ENCODE data around the gene HDAC5.
"Not testable (repeated sequence)": the region's sequence is repeated elsewhere in the genome, so short reads cannot be mapped to it uniquely, and the experiment has no call there.

The HDAC5 gene

DNA sequence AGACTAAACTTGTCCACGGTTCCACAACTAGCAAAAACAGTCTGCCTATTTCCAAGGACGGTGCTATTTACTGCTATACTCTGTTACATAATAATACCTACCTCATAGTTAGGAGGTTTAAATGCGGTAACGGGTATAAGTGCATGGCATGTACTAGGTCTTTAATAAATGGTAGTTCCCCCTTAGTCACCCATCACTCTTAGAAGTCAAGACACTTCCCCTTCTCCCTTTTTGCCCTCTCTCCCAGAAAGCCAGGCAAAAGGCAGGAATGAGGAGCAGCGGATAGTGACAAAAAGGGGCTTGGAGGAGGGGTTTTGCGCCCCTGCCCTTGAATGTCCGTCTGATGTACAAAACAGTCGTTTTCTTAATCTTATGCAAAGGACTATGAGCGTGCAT, 55.9 kb downstream of the HDAC5 start:
- DNase-seq (ENCODE audit: low spot score), result no peak

DNA sequence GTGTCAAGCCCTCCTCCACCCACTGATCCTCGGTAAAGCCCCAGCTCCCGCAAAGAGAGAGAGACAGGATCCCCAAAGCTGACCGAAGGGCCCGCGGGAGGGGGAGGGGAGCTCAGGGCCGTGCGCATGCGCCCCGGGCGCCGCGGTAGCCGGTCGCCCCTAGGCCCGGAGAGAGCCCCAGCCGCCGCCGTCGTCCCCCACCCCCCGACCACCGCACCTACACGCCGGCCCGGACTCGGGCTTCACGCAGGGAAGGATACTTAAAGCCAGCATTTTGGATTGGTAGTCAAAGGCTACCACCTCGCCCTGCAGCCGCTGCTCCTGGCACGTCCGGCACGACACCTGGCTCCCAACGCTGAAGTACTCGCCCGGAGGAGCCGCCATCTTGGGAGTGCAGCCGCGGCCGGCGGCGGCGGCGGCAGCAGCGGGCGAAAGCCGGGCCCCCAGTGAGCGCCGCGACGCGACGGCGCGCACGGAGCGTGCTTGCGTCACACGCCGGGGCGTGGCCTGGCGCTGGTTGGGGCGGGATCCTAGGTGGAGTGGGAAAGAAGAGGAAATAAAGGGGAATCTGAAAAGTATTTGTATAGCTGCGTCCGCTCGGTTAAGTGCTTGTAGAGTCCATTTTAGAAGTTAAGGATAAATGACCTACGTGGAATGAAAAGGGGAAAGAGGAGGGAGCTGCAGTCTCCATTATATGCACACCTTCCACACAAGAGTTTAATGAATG, 57.1 kb downstream of the HDAC5 start, which contains the start of gene LSM12:
TSS of gene LSM12 (minus strand) at position 468 of the 727 bp plus-strand sequence. CDS start at position 384, 84 bp downstream.
- peak; percentile 96 for DNase-seq (ENCODE audit: low spot score)

DNA sequence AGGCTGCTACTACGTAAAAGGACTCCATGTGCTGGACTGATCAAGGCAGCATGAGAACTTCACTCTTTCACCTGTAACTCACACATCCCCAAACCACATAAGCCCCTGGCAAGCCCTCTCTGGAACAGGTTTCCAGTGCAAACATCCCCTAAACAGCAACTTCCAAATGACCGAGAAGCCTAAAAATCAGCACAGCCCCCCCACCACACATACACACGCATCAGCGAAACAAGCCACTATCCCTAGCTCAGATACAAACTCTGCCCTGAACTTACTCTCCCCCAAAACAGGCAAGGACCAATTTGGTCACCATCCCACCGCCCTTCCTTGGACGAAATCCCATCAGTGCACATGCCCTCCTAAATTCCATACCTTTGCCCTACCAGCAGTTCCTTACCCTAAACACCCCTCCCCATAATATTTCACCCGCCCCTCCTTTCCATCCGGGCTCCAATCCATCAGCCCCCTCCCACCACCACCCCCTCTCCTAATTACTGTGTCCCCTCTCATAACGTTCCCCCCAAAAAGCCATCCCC, 57.7 kb downstream of the HDAC5 start:
- DNase-seq (ENCODE audit: low spot score), result no peak

GRCh38 chr17:44063704-44064639, 59.5 kb downstream of the HDAC5 start:
- no peak for DNase-seq (ENCODE audit: low spot score)

GRCh38 chr17:44062871-44063270, 60.6 kb downstream of the HDAC5 start:
- DNase-seq (ENCODE audit: low spot score), result no peak

- no peak for DNase-seq (ENCODE audit: low spot score)
These were observed 62.0 kb downstream of the HDAC5 start for GRCh38 chr17:44061446-44061845.

- DNase-seq (ENCODE audit: low spot score), result no peak
These were observed 64.1 kb downstream of the HDAC5 start for GRCh38 chr17:44059101-44059892.

DNA sequence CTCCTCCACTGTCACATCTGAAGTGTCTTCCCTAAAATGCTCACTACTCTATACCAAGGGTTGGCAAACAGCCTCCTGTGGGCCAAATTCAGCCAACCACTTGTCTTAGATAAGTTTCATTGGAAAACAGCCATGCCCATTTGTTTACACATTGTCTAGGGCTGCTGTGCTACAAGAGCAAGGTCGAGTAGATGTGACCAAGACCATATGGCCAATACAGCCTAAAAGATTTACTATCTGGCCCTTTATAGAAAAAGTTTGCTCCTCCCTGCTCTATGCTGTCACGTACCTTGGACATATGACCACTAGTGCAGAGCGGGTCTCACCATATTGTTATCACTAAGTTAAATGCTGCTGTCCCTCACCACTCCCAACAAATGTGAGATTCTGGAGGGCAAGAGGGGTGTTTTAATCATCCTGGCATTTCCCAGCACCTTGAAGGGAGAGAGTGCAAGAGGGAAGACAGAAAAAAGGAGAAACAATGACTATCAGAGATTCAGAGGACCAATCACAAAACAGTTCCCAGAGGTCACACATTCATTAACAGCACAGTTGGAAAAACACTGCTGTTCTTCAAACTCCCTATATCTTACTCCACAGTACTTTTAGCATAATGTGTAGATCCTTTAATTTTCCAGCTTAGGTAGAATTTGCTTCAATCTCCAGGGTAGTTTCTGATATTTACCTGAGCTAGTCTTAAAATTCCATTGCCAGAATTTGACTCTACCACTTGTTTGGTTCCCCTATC, 70.1 kb downstream of the HDAC5 start:
- no peak for DNase-seq (ENCODE audit: low spot score)

- no peak for DNase-seq (ENCODE audit: low spot score)
These were observed 74.0 kb downstream of the HDAC5 start for GRCh38 chr17:44049294-44050060.

DNA sequence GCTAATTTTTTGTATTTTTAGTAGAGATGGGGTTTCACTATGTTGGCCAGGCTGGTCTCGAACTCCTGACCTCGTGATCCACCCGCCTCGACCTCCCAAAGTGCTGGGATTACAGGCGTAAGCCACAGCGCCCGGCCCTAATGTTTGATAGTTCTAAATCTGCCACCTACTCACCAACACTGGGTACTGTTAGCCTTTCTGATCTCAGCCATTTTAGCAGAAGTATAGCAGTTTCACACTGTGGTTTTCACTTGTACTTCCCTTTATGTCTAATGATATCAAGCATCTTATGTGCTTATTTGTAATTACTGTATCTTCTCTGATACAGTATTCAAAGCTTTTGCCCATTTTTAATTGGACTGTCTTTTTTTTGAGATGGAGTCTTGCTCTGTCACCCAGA, 76.5 kb downstream of the HDAC5 start:
- not testable (repeated sequence) for DNase-seq (ENCODE audit: low spot score)

DNA sequence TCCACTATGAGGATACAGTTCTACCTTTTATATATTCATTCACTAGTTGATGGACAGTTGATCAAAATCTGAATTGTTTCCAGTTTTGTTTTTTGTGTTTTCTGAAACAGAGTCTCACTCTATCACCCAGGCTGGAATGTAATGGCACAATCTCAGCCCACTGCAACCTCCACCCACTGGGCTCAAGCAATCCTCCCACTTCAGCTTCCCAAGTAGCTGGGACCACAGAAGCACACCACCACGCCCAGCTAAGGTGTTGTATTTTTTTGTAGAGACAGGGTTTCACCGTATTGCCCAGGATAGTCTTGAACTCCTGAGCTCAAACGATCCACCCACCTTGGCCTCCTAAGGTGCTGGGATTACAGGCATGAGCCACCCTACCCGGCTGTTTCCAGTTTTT, 78.0 kb downstream of the HDAC5 start:
- DNase-seq (ENCODE audit: low spot score), result no peak

GRCh38 chr17:44044071-44044470, 79.4 kb downstream of the HDAC5 start:
- no peak for DNase-seq (ENCODE audit: low spot score)

GRCh38 chr17:44043272-44043696, 80.2 kb downstream of the HDAC5 start:
- DNase-seq (ENCODE audit: low spot score), result no peak

DNA sequence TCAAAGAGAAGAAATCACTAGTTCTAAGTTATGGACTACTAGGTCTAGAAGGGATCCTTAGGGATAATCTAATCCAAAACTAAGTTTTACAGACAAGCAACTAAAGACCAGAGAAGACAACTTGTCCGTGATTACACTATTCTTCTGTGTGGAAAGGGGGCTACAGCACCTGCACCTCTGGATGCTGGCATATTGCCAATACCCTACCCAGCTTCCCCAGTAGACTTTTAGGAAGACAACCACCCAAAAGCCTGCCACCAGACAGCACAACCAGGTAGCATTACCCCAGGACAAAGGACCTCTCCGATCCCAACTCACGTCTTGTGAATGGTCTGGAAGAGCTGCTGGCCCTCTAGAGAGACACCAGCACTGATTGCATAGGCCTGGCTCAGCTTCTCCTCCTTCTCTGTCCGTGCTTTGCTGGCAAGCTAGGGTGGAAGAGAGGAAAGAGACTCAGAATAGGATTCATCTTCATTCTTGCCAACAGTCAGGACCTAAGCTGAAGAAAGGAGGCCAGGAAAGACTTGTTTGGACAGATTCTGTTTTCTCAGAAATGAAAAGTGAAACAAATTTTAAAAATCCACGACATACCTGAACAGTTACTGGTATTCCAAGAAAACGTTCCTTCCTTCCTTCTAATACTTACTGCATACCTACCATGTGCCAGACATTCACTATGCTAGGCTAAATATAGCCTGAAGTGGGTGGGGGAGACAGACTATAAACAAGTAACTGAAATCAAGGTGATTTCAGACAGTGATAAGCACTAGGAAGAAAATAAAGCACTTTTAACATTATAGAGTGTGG, 83.4 kb downstream of the HDAC5 start:
- DNase-seq (ENCODE audit: low spot score), result no peak

- no peak for DNase-seq (ENCODE audit: low spot score)
These were observed 84.8 kb downstream of the HDAC5 start for GRCh38 chr17:44038604-44039011.

DNA sequence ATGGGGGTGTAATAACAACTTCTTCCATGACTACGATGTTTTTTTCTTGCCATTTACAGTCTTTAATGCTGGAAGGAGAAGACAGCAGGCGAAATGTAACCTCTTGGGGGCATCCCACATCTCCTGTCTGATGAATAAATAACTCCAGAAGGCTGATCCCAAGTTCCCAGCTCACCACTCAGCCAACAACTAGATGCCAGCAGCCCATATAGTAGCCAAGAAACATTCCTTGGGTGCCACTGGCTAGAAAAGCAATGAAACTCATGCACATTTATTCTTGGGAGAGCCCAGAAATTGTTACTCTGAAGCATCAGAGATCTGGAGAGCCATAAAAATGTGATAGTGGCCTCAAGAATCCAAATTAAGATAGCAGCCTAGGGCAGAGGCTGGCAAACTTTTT, 86.0 kb downstream of the HDAC5 start:
- DNase-seq (ENCODE audit: low spot score), result no peak

GRCh38 chr17:44034688-44035087, 88.8 kb downstream of the HDAC5 start:
- DNase-seq (ENCODE audit: low spot score), result not testable (repeated sequence)

DNA sequence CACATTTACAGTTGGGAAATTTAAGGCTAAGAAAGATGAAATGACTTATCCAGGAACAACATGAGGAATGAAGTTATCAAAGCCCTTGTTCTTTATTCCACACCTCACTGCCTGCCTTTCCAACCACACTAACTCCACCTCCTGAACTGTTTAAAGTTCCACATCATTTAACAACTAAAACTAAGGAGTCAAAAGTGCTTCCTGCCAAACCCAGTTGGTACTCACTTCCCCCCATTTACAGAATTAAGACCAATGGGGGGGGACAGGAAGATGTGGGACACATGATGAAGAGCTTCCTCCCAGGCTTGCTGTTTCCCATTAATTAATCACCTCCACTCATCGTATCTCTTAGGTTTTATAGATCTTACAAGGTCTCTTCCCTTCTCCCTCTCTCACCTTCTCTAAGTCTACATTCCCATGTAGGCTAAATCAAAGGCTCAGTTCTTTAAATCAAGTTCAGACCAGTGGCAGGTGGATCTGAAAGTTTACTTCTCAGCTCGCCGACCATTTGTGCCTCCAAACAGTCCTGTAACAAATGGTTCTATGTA, 89.5 kb downstream of the HDAC5 start:
- DNase-seq (ENCODE audit: low spot score), result no peak

DNA sequence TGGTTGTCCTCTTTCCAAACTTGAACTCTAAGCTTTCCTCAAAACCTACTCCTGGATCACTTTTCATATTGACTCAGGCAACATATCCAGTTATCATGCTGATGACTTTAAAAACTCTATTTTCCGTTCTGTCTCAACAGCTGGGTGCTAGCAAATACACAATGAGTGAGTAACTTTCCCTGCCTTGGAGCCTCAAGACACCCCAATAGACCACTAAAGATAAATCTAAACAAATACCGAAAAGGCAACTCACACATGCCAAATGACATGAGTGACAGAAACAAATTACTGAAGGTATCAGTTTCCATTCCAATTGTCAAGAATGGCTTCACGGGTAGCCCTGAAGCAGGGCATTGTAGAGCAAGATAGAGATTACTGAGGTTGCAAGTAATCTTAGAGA, 93.0 kb downstream of the HDAC5 start:
- DNase-seq (ENCODE audit: low spot score), result no peak
